Stimulated activated effector memory CD8-positive, alpha-beta T cell treated with anti-CD3 and anti-CD28 coated beads, Interleukin-12 subunit alpha, Interleukin-12 subunit beta, amount 100 ng/mL, for 72 hours (primary cell): Measurements from ENCODE around the gene GGA1.
"Not testable (repeated sequence)": the region's sequence is repeated elsewhere in the genome, so short reads cannot be mapped to it uniquely, and the experiment has no call there.

Experiments used
- ATAC-seq: fragments of 150-1000 bp; cut with Tn5 transposase; 2 replicates; pipeline ENCODE4 v1.10.0; 2021
- DNase-seq, 2 donors: peaks; one replicate each; pipeline ENCODE4 v3.0.0; 2021 to 2022; ENCODE audit warnings: low spot score in 2 of 2
- H3K27ac Mint-ChIP-seq: one replicate; pipeline ENCODE4 v1.8.0; 2022; ENCODE audit warnings: mild to moderate bottlenecking, mixed read lengths
- H3K36me3 Mint-ChIP-seq: one replicate; pipeline ENCODE4 v1.8.0; 2022; ENCODE audit warnings: mild to moderate bottlenecking, mixed read lengths
- H3K4me1 Mint-ChIP-seq: one replicate; pipeline ENCODE4 v1.8.0; 2022; ENCODE audit warnings: mixed read lengths
- H3K4me3 Mint-ChIP-seq: one replicate; pipeline ENCODE4 v1.8.0; 2022; ENCODE audit warnings: mild to moderate bottlenecking, mixed read lengths
- H3K9me3 Mint-ChIP-seq: one replicate; pipeline ENCODE4 v1.8.0; 2022; ENCODE audit warnings: mixed read lengths

Gene GGA1

GRCh38 chr22:37591823-37592404 lies 16.7 kb upstream of the GGA1 start:
- peak overlapping the region; percentile 9 for H3K27ac Mint-ChIP-seq
- no peak for ATAC-seq
- peak overlapping the region; percentile 57 for H3K4me3 Mint-ChIP-seq
- H3K4me1 Mint-ChIP-seq: peaks cover 9% of the 10 kb centered on the region
- H3K36me3 Mint-ChIP-seq: no peaks in the 10 kb centered on the region
- no peaks in the 10 kb centered on the region for H3K9me3 Mint-ChIP-seq
- no peak for DNase-seq

- H3K9me3 Mint-ChIP-seq: no peaks in the 10 kb centered on the region
- peaks cover 9% of the 10 kb centered on the region for H3K4me1 Mint-ChIP-seq
- ATAC-seq (no peak), DNase-seq (no peak)
- H3K27ac Mint-ChIP-seq: no peak overlapping the region
- H3K36me3 Mint-ChIP-seq: no peaks in the 10 kb centered on the region
- H3K4me3 Mint-ChIP-seq: no peak overlapping the region
Observed at GRCh38 chr22:37594237-37594636, 14.4 kb upstream of the GGA1 start.

GRCh38 chr22:37599153-37599552 lies 9.5 kb upstream of the GGA1 start:
- H3K4me3 Mint-ChIP-seq: no peak overlapping the region
- peaks cover 8% of the 10 kb centered on the region for H3K4me1 Mint-ChIP-seq
- no peak for DNase-seq
- no peak overlapping the region for H3K27ac Mint-ChIP-seq
- ATAC-seq: no peak
- no peaks in the 10 kb centered on the region for H3K36me3 Mint-ChIP-seq
- H3K9me3 Mint-ChIP-seq: no peaks in the 10 kb centered on the region

GRCh38 chr22:37601203-37601539 lies 7.5 kb upstream of the GGA1 start:
- H3K4me3 Mint-ChIP-seq: no peak overlapping the region
- no peak for DNase-seq
- peaks cover 22% of the 10 kb centered on the region for H3K4me1 Mint-ChIP-seq
- H3K9me3 Mint-ChIP-seq: no peaks in the 10 kb centered on the region
- no peaks in the 10 kb centered on the region for H3K36me3 Mint-ChIP-seq
- no peak overlapping the region for H3K27ac Mint-ChIP-seq
- no peak for ATAC-seq

GRCh38 chr22:37601540-37602442 lies 6.8 kb upstream of the GGA1 start:
- no peaks in the 10 kb centered on the region for H3K36me3 Mint-ChIP-seq
- ATAC-seq: peak; percentile 32
- no peak overlapping the region for H3K4me3 Mint-ChIP-seq
- no peaks in the 10 kb centered on the region for H3K9me3 Mint-ChIP-seq
- H3K4me1 Mint-ChIP-seq: peaks cover 22% of the 10 kb centered on the region
- no peak overlapping the region for H3K27ac Mint-ChIP-seq
- DNase-seq: no peak

GRCh38 chr22:37602546-37603277 lies 5.9 kb upstream of the GGA1 start:
- peaks cover 23% of the 10 kb centered on the region for H3K4me1 Mint-ChIP-seq
- H3K36me3 Mint-ChIP-seq, H3K27ac Mint-ChIP-seq, ATAC-seq, DNase-seq, H3K9me3 Mint-ChIP-seq, H3K4me3 Mint-ChIP-seq: not testable (repeated sequence)

- DNase-seq: no peak
- peaks cover 7% of the 10 kb centered on the region for H3K36me3 Mint-ChIP-seq
- H3K27ac Mint-ChIP-seq: no peak overlapping the region
- H3K4me1 Mint-ChIP-seq: peaks cover 30% of the 10 kb centered on the region
- H3K9me3 Mint-ChIP-seq: no peaks in the 10 kb centered on the region
- no peak overlapping the region for H3K4me3 Mint-ChIP-seq
- ATAC-seq: no peak
Observed at GRCh38 chr22:37604074-37604473, 4.6 kb upstream of the GGA1 start.

- peak overlapping the region; percentile 2 for H3K4me3 Mint-ChIP-seq
- peaks cover 13% of the 10 kb centered on the region for H3K36me3 Mint-ChIP-seq
- ATAC-seq (no peak), DNase-seq (no peak)
- peaks cover 38% of the 10 kb centered on the region for H3K4me1 Mint-ChIP-seq
- no peaks in the 10 kb centered on the region for H3K9me3 Mint-ChIP-seq
- H3K27ac Mint-ChIP-seq: peak overlapping the region; percentile 50
Observed at GRCh38 chr22:37604875-37605274, 3.8 kb upstream of the GGA1 start.

GRCh38 chr22:37607010-37607934 lies 1.4 kb upstream of the GGA1 start:
- peak; percentile 44 for ATAC-seq
- peak overlapping the region; percentile 94 for H3K4me3 Mint-ChIP-seq
- H3K36me3 Mint-ChIP-seq: peaks cover 18% of the 10 kb centered on the region
- peak; percentile 96 for DNase-seq
- no peaks in the 10 kb centered on the region for H3K9me3 Mint-ChIP-seq
- H3K4me1 Mint-ChIP-seq: peaks cover 33% of the 10 kb centered on the region
- peak overlapping the region; percentile 94 for H3K27ac Mint-ChIP-seq

- peak overlapping the region; percentile 94 for H3K4me3 Mint-ChIP-seq
- no peaks in the 10 kb centered on the region for H3K9me3 Mint-ChIP-seq
- peaks cover 33% of the 10 kb centered on the region for H3K4me1 Mint-ChIP-seq
- peak overlapping the region; percentile 94 for H3K27ac Mint-ChIP-seq
- ATAC-seq (no peak), DNase-seq (no peak)
- H3K36me3 Mint-ChIP-seq: peaks cover 19% of the 10 kb centered on the region
Observed at GRCh38 chr22:37607935-37608476, 628 bp upstream of the GGA1 start.

GRCh38 chr22:37609240-37610152 lies 862 bp downstream of the GGA1 start:
- Mint-ChIP-seq H3K27ac (peak overlapping the region; percentile 94), H3K9me3 (no peaks in the 10 kb centered on the region), H3K4me1 (peaks cover 33% of the 10 kb centered on the region), H3K36me3 (peaks cover 29% of the 10 kb centered on the region), H3K4me3 (peak overlapping the region; percentile 94)
- ATAC-seq (no peak), DNase-seq (no peak)

- H3K36me3 Mint-ChIP-seq: peaks cover 35% of the 10 kb centered on the region
- peaks cover 28% of the 10 kb centered on the region for H3K4me1 Mint-ChIP-seq
- not testable (repeated sequence) for H3K9me3 Mint-ChIP-seq, ATAC-seq, DNase-seq
- H3K27ac Mint-ChIP-seq: peak overlapping the region; percentile 94
- peak overlapping the region; percentile 94 for H3K4me3 Mint-ChIP-seq
Observed at GRCh38 chr22:37610153-37610475, 1.5 kb downstream of the GGA1 start.

GRCh38 chr22:37610480-37611129 lies 2.0 kb downstream of the GGA1 start:
- H3K4me1 Mint-ChIP-seq: peaks cover 23% of the 10 kb centered on the region

More at GRCh38 chr22:37610480-37611129, 2.0 kb downstream of the GGA1 start:
- Mint-ChIP-seq H3K36me3 (peaks cover 40% of the 10 kb centered on the region), H3K9me3 (no peaks in the 10 kb centered on the region), H3K4me3 (peak overlapping the region; percentile 94), H3K27ac (peak overlapping the region; percentile 32)
- ATAC-seq (no peak), DNase-seq (no peak)
